ENCODE measurements around the gene LRRC49. TPM values are rescaled to one million over a fixed set of nuclear protein-coding genes. Genes with fewer than 3 reads are reported as not detected.

LRRC49 gene
- total and polyA plus RNA-seq, 2 donors (not counting 3 experiments of a cell fraction or from before 2014, with no cell fraction given), result 3.0 to 6.6 TPM

- no peak for DNase-seq (ENCODE audit: low read depth, low spot score)
- POLR2A ChIA-PET, result no interaction called here
These were observed 158.9 kb downstream of the LRRC49 start for GRCh38 chr15:71051539-71051938.

GRCh38 chr15:71052356-71052755, 159.7 kb downstream of the LRRC49 start:
- TF ChIP-seq JUN (IDR thresholded peaks at IDR 0.05; ENCODE audit: borderline replicate concordance, insufficient read depth, insufficient read length, low read depth), result no peak
- TF ChIP-seq POLR2A (IDR thresholded peaks at IDR 0.05; ENCODE audit: low read depth, low read length), result no peak
- no peak for TF ChIP-seq GATA2 (IDR thresholded peaks at IDR 0.05; ENCODE audit: insufficient read depth, insufficient read length, low read depth, low read length)
- no peak for TF ChIP-seq EZH2 (IDR thresholded peaks at IDR 0.05; ENCODE audit: borderline replicate concordance, low read depth, low read length, severe bottlenecking)
- POLR2A ChIA-PET, result no interaction called here
- no peak overlapping the region for H3K4me2 ChIP-seq (ENCODE audit: insufficient read depth, low read length)

More at GRCh38 chr15:71051539-71051938, 158.9 kb downstream of the LRRC49 start:
- no peak for FAIRE-seq
- Histone ChIP-seq H3K4me1 (ENCODE audit: control insufficient read depth, extremely low read depth, insufficient read depth, low read length) (no peaks in the 10 kb centered on the region), H3K9me3 (replicated peaks; ENCODE audit: control insufficient read depth, insufficient read depth, low read length) (no peaks in the 10 kb centered on the region), H3K79me2 (ENCODE audit: control insufficient read depth, insufficient read depth, low read length) (no peaks in the 10 kb centered on the region), H2AFZ (ENCODE audit: low read depth, low read length) (no peak overlapping the region), H3K36me3 (ENCODE audit: control insufficient read depth in 2 of 2, extremely low read depth in 1 of 2, insufficient read depth in 2 of 2, low read length in 2 of 2) (no peaks in the 10 kb centered on the region), H3K27ac (ENCODE audit: insufficient read depth, low read depth, low read length) (no peak overlapping the region), H3K4me2 (ENCODE audit: insufficient read depth, low read length) (no peak overlapping the region), H4K20me1 (replicated peaks; ENCODE audit: control insufficient read depth, extremely low read depth, insufficient read depth, low read length) (no peaks in the 10 kb centered on the region), H3K4me3 (replicated peaks in 1 of 3; ENCODE audit: insufficient read depth in 1 of 3, low read depth in 1 of 3, low read length in 3 of 3) (no peak overlapping the region), H3K9ac (replicated peaks; ENCODE audit: extremely low read depth, insufficient read depth, low read length) (no peak overlapping the region), H3K27me3 (ENCODE audit: control insufficient read depth in 2 of 2, insufficient read depth in 2 of 2, low read length in 2 of 2) (no peaks in the 10 kb centered on the region), H3K9me1 (replicated peaks; ENCODE audit: control insufficient read depth, extremely low read depth, insufficient read depth, low read length) (no peaks in the 10 kb centered on the region)
- dilution Hi-C loops (cut with MboI; ENCODE audit: extremely low pct_ligation_motif_present, low sequenced_read_pairs) (no loop called here), intact Hi-C loops (cut with micrococcal nuclease) (no loop called here)
- no peak for TF ChIP-seq FOS (IDR thresholded peaks at IDR 0.05; ENCODE audit: borderline replicate concordance, insufficient read depth, low read length)
- no TSS peak for BruUV-seq (replicated peaks)
- CTCF ChIA-PET, result interaction anchor here (0.8 to 1.1 kb wide), 3 partner anchors 11 to 52 kb away, joined by 3 read pairs; no protein-coding TSS in a partner anchor

More at GRCh38 chr15:71052356-71052755, 159.7 kb downstream of the LRRC49 start:
- DNase-seq (ENCODE audit: low read depth, low spot score), result no peak
- H2AFZ ChIP-seq (ENCODE audit: low read depth, low read length), result no peak overlapping the region
- H3K4me1 ChIP-seq (ENCODE audit: control insufficient read depth, extremely low read depth, insufficient read depth, low read length), result no peaks in the 10 kb centered on the region
- no peak overlapping the region for H3K27ac ChIP-seq (ENCODE audit: insufficient read depth, low read depth, low read length)
- no peaks in the 10 kb centered on the region for H3K27me3 ChIP-seq (ENCODE audit: control insufficient read depth in 2 of 2, insufficient read depth in 2 of 2, low read length in 2 of 2)
- no peaks in the 10 kb centered on the region for H3K36me3 ChIP-seq (ENCODE audit: control insufficient read depth in 2 of 2, extremely low read depth in 1 of 2, insufficient read depth in 2 of 2, low read length in 2 of 2)
- no peaks in the 10 kb centered on the region for H3K79me2 ChIP-seq (ENCODE audit: control insufficient read depth, insufficient read depth, low read length)
- H4K20me1 ChIP-seq (replicated peaks; ENCODE audit: control insufficient read depth, extremely low read depth, insufficient read depth, low read length), result no peaks in the 10 kb centered on the region
- dilution Hi-C loops (cut with MboI; ENCODE audit: extremely low pct_ligation_motif_present, low sequenced_read_pairs) (no loop called here), intact Hi-C loops (cut with micrococcal nuclease) (no loop called here)
- no TSS peak for BruUV-seq (replicated peaks)
- H3K9me3 ChIP-seq (replicated peaks; ENCODE audit: control insufficient read depth, insufficient read depth, low read length), result no peaks in the 10 kb centered on the region
- H3K4me3 ChIP-seq (replicated peaks in 1 of 3; ENCODE audit: insufficient read depth in 1 of 3, low read depth in 1 of 3, low read length in 3 of 3), result no peak overlapping the region
- H3K9me1 ChIP-seq (replicated peaks; ENCODE audit: control insufficient read depth, extremely low read depth, insufficient read depth, low read length), result no peaks in the 10 kb centered on the region
- H3K9ac ChIP-seq (replicated peaks; ENCODE audit: extremely low read depth, insufficient read depth, low read length), result no peak overlapping the region
- FAIRE-seq, result no peak
- CTCF ChIA-PET, result no interaction called here
